K562 (cell line): Measurements from ENCODE around the gene WDHD1. TPM values are rescaled to one million over a fixed set of nuclear protein-coding genes. Genes with fewer than 3 reads are reported as not detected.

Source experiments
- EGR1 ChIP-seq: fragments of 450-650 bp; conservative IDR thresholded peaks from 2 replicates; pipeline ENCODE4 v1.6.1; 2017; ENCODE audit warnings: mild to moderate bottlenecking
- GABPA ChIP-seq: fragments of 200-800 bp; sonication (Bioruptor generic); conservative IDR thresholded peaks from 2 replicates; pipeline ENCODE4 v1.6.1; 2016; ENCODE audit warnings: low read depth, missing genetic modification characterization, missing compliant biosample characterization
- GTF2A2 ChIP-seq: IDR thresholded peaks from 2 replicates; pipeline ENCODE4 v1.6.1; 2016; ENCODE audit warnings: mild to moderate bottlenecking, missing genetic modification characterization, missing compliant biosample characterization
- MYBL2 ChIP-seq, 2 experiments: fragments of 450-650 bp in 1 of 2; sonication (generic) in 1 of 2; formaldehyde crosslinking in 1 of 2; IDR thresholded peaks; 2 replicates each; pipeline versions ENCODE4 v1.6.1 to v1.8.1; 2017 to 2022; ENCODE audit warnings: borderline replicate concordance in 1 of 2, inconsistent platforms in 1 of 2, low read depth in 1 of 2, mild to moderate bottlenecking in 1 of 2, missing genetic modification reagents in 1 of 2, moderate library complexity in 1 of 2
- NCOA4 ChIP-seq: fragments of 450-650 bp; IDR thresholded peaks from 2 replicates; pipeline ENCODE4 v1.6.1; 2018; ENCODE audit warnings: mild to moderate bottlenecking; ENCODE audit not compliant: partially characterized antibody
- NR3C1 ChIP-seq: sonication (generic); formaldehyde crosslinking; IDR thresholded peaks from 2 replicates; pipeline ENCODE4 v1.8.1; 2022; ENCODE audit warnings: missing genetic modification reagents
- POLR3A ChIP-seq: IDR thresholded peaks from 2 replicates; pipeline ENCODE4 v1.6.1; 2011; ENCODE audit warnings: borderline replicate concordance, mild to moderate bottlenecking, moderate library complexity; ENCODE audit not compliant: insufficient read length, insufficient read depth; ENCODE audit errors: extremely low read depth
- SIN3A ChIP-seq, 2 experiments: fragments of 150-350 bp in 1 of 2; IDR thresholded peaks; 2 replicates each; pipeline ENCODE4 v1.6.1; 2011 to 2016; ENCODE audit warnings: borderline replicate concordance in 2 of 2, low read depth in 2 of 2, low read length in 2 of 2, mild to moderate bottlenecking in 2 of 2, moderate library complexity in 2 of 2; ENCODE audit not compliant: control insufficient read depth in 1 of 2
- TRIM24 ChIP-seq, 2 experiments: fragments of 450-650 bp; IDR thresholded peaks; 2 replicates each; pipeline ENCODE4 v1.6.1; 2016
- polyA plus RNA-seq, 8 experiments: library from polyadenylated mRNA; depleted of rRNA in 4 of 8; stranded (reverse) in 5 of 8; unstranded in 3 of 8; fragments of >200 nt; fragmentation: Nextera tagmentation in 2 of 8; fragmentation: Illumina TruSeq in 1 of 8; extraction: Ambion mirVana in 2 of 8; extraction: Trizol in 1 of 8; gene quantifications; 2 replicates each; pipeline versions ENCODE4 v1.2.1 to v1.2.3, GENCODE V29; 2011 to 2014; ENCODE audit warnings: inconsistent platforms in 1 of 8, missing spikeins in 1 of 8
- total RNA-seq, 7 experiments: library from RNA; depleted of rRNA in 6 of 7; stranded (reverse); fragments of >200 nt in 6 of 7; fragmentation: Illumina TruSeq in 2 of 7; extraction: Trizol in 2 of 7; gene quantifications; 2 replicates each; pipeline versions ENCODE4 v1.2.1 to v1.2.3, GENCODE V29; 2011 to 2021; ENCODE audit warnings: low replicate concordance in 1 of 7
- TF ChIP-seq, protein P1 (sequence below), 2 experiments: IDR thresholded peaks in 1 of 2; conservative IDR thresholded peaks in 1 of 2; 2 replicates each; pipeline ENCODE4 v1.6.1; 2016; ENCODE audit warnings: low read depth in 2 of 2, mild to moderate bottlenecking in 1 of 2, missing compliant biosample characterization in 1 of 2, missing genetic modification characterization in 1 of 2, moderate library complexity in 1 of 2
- TF ChIP-seq, protein P2 (sequence below): fragments of 450-650 bp; formaldehyde crosslinking; IDR thresholded peaks from 2 replicates; pipeline ENCODE4 v1.4.0; 2020; ENCODE audit warnings: mild to moderate bottlenecking, mixed read lengths

Gene WDHD1
- total and polyA plus RNA-seq, 9 of the 15 experiments (the other 6 are each of a cell fraction or from before 2014, with no cell fraction given), result 11.7 to 39.1 (median 30.0) TPM

DNA sequence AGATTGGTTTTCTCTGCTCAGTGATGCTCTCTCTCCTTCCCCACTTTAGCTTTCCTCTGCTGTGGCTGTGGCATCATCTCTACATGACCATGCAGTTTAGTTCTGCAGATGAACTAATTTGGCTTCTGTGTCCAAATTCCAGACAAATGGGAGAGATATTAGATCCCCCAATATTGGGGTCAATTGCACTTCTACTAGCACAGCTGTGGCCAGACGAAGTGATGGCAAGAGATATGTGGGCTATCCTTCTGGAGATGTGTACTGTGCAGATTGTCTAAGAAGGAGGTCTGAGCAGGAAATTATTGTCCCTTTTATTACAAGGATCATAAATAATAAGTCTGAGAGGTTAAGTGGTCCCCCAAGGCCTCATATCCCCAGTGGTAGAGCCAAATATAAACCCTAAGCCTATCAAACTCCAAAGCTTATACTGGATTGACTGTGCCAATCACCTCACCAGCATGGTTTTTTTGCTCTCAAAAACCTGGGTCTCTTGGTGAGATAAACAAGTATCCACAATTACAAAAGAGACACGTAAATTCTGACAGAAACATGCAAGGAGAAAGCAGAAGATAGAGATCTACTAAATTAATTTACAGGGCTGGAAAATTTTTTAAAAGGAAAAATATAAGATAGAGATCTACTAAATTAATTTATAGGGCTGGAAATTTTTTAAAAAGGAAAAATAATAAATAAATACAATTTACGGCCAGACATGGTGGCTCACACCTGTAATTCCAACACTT, 95.1 kb downstream of the WDHD1 start (continued):
- TF ChIP-seq, protein P1, sequence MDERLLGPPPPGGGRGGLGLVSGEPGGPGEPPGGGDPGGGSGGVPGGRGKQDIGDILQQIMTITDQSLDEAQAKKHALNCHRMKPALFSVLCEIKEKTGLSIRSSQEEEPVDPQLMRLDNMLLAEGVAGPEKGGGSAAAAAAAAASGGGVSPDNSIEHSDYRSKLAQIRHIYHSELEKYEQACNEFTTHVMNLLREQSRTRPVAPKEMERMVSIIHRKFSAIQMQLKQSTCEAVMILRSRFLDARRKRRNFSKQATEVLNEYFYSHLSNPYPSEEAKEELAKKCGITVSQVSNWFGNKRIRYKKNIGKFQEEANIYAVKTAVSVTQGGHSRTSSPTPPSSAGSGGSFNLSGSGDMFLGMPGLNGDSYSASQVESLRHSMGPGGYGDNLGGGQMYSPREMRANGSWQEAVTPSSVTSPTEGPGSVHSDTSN (CRISPR knock-in tag; IDR thresholded peaks at IDR 0.05; ENCODE audit: low read depth), result no peak
- TF ChIP-seq, protein P1 (tag; conservative IDR thresholded peaks at IDR 0.05; ENCODE audit: low read depth), result no peak
- TF ChIP-seq MYBL2 (IDR thresholded peaks at IDR 0.05; ENCODE audit: low read depth) (no peak), MYBL2 (CRISPR knock-in tag; IDR thresholded peaks at IDR 0.05; ENCODE audit: borderline replicate concordance) (no peak), EGR1 (no peak), NCOA4 (no peak), NR3C1 (CRISPR knock-in tag) (no peak), TRIM24 (IDR thresholded peaks at IDR 0.05) (no peak), POLR3A (no peak), GTF2A2 (tag) (no peak), SIN3A (IDR thresholded peaks at IDR 0.05; ENCODE audit: borderline replicate concordance in 2 of 2, control insufficient read depth in 1 of 2, low read depth in 2 of 2, low read length in 2 of 2) (no peak), GABPA (tag) (no peak)
- TF ChIP-seq, protein P2, sequence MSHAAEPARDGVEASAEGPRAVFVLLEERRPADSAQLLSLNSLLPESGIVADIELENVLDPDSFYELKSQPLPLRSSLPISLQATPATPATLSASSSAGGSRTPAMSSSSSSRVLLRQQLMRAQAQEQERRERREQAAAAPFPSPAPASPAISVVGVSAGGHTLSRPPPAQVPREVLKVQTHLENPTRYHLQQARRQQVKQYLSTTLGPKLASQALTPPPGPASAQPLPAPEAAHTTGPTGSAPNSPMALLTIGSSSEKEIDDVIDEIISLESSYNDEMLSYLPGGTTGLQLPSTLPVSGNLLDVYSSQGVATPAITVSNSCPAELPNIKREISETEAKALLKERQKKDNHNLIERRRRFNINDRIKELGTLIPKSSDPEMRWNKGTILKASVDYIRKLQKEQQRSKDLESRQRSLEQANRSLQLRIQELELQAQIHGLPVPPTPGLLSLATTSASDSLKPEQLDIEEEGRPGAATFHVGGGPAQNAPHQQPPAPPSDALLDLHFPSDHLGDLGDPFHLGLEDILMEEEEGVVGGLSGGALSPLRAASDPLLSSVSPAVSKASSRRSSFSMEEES (CRISPR knock-in tag), result no peak
